ENCODE measurements around the gene APCDD1.

The APCDD1 gene

DNA sequence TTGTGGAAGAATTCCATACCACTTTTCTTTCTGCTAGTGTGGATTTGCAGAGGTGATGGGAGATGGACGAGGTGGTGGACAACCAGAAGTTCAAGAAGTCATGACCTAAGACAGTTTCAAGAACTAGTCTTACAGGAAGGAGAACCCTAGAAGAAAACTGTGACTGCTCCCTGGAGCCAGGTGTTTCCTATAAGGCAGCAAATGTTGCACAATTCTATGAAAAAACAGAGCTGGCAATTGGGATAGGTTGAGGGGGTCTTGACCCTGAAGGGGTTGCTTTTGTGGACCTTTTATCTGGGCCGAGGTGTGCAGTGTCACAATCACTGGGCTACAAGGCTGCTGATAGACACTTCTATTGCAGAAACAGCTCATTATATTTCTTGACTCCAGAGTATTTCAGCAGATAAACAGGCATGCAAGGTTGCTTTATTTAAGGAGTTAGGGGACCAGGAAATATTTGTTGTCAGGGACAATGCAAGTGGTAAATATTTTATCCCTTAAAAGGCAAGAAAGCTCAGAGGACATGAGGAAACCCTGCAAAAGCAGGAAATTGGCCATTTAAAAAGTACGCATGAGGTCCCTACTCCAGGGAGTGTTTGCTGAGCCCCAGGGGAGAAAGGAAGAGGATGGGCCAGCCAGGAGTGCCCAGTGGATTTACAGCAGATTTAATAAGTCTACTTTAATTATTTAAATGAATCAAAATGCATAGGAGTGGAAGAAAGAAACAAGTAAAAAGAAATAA lies 22.9 kb downstream of the APCDD1 start:
- no peak for TF ChIP-seq CTCF (IDR thresholded peaks at IDR 0.05; ENCODE audit: low read depth, low read length)
- H3K4me3 ChIP-seq (ENCODE audit: low read depth, low read length): no peak overlapping the region

- H3K4me3 ChIP-seq (ENCODE audit: low read depth, low read length): no peak overlapping the region
- no peak for TF ChIP-seq CTCF (IDR thresholded peaks at IDR 0.05; ENCODE audit: low read depth, low read length)
Observed at GRCh38 chr18:10477863-10478260, 23.4 kb downstream of the APCDD1 start.

DNA sequence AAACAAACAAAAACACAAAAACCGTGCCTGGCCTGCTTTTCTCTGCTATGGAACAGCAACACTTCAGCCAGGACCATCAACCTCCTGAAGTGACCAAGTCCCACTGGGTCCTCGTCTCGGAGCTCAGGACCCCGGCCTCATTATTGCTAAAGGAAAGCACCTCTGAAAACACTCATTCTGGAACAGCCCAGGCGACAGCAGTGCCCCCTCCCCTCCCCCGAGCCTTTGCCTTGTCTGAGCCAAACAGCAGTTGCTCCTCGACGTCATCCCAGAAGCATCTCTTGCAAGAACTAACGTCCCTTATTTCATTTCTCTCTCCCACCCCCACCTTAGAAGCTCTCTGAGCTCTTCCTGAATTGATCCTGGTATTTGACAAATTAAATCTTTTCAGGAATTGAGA lies 27.4 kb downstream of the APCDD1 start:
- H3K4me3 ChIP-seq (ENCODE audit: low read depth, low read length): no peak overlapping the region
- TF ChIP-seq CTCF (IDR thresholded peaks at IDR 0.05; ENCODE audit: low read depth, low read length): no peak

GRCh38 chr18:10482363-10482984 lies 28.0 kb downstream of the APCDD1 start:
- H3K4me3 ChIP-seq (ENCODE audit: low read depth, low read length): no peak overlapping the region
- no peak for TF ChIP-seq CTCF (IDR thresholded peaks at IDR 0.05; ENCODE audit: low read depth, low read length)

DNA sequence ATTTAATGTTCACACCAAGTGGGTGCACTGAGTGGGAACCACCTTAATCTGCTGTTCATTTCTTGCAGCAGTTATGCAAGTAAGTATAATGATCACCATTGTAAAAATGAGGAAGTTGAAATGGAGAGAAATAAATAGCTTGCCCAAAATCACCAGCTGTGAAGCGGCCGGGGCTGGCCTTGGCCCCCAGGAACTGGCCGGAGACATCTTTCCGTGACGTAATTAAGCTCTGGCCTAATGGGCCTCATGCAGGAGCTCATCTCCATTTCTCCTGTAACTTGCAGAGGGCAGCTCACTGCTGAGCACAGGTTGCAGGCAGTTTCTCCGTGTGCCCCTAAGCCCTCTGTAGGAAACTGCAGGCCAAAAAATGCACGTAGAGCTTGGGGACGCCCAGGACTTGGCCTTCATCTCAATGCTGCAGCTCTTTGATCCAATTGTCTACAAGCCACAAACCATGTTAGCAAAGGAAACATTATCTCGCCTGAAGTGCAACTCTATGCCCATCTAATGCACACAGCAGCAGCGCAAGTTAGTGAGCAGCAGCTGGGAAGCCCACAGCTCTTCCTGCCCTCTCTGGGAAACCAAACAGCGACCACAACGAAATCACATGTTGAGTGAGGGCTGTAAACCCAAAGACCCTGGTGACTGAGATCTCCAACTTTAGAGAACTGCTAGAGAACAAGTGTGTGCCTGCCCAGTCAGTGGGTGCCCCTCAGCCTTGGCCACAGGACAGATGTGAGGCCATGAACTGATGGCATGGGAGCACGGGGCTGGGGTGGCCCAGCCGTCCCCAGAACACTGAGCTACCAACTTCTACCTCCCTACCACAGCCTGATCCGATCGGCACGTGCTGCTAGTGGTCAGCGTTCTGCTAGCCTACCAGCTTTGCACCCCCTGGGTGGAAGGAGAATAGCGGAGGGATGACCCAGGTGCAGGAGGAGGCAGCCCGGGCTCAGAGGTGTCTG lies 28.8 kb downstream of the APCDD1 start:
- TF ChIP-seq CTCF (IDR thresholded peaks at IDR 0.05; ENCODE audit: low read depth, low read length): no peak
- no peak overlapping the region for H3K4me3 ChIP-seq (ENCODE audit: low read depth, low read length)

DNA sequence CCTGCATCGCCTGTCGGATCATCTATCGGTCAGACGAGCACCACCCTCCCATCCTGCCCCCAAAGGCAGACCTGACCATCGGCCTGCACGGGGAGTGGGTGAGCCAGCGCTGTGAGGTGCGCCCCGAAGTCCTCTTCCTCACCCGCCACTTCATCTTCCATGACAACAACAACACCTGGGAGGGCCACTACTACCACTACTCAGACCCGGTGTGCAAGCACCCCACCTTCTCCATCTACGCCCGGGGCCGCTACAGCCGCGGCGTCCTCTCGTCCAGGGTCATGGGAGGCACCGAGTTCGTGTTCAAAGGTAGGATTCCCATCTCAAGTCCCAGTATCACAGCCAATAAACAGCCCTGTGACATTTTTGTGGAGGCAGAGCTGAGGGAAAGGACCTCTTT lies 31.0 kb downstream of the APCDD1 start:
- no peak for TF ChIP-seq CTCF (IDR thresholded peaks at IDR 0.05; ENCODE audit: low read depth, low read length)
- no peak overlapping the region for H3K4me3 ChIP-seq (ENCODE audit: low read depth, low read length)
